ENCODE measurements around the gene CRYBB1.

The CRYBB1 gene

DNA sequence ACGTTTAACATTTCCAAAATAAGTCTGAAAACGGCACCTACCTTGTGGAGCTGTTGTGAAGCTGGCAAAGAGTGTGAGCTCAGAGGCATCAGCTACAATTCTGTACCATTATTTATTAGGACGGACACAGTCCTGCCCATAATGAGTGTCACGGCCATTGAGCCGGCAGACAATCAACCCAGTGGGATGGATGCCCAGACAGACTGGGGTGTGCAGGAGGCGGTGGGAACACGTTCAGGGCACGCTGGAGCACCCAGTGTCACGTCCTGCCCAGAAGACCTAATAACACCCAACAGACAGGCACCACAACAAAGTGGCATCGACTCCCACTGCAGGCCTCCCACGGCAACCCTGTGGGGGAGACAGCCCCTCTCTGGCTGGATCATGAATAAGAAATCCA lies 62.3 kb downstream of the CRYBB1 start:
- Histone ChIP-seq H3F3A (ENCODE audit: insufficient read depth, low read length) (peaks cover 49% of the 10 kb centered on the region), H3K9me2 (replicated peaks; ENCODE audit: insufficient read depth, low read length) (no peaks in the 10 kb centered on the region), H3K9me3 (replicated peaks; ENCODE audit: insufficient read depth, low read length) (no peaks in the 10 kb centered on the region), H3K4me3 (ENCODE audit: low read length) (no peak overlapping the region), H3K9ac (ENCODE audit: low read length) (no peak overlapping the region), H2AFZ (ENCODE audit: low read length) (no peak overlapping the region), H3K27ac (ENCODE audit: low read length) (peak overlapping the region; percentile 93; the same call in 1 of the 2 replicates), H3K27me3 (replicated peaks; ENCODE audit: insufficient read depth, low read length) (no peaks in the 10 kb centered on the region), H4K20me1 (ENCODE audit: insufficient read depth, low read length) (peaks cover 5% of the 10 kb centered on the region; the same call in 1 of the 2 replicates), H3K4me1 (ENCODE audit: low read length) (peaks cover 53% of the 10 kb centered on the region), H3K79me2 (ENCODE audit: low read length) (peaks cover 97% of the 10 kb centered on the region), H3K4me2 (ENCODE audit: low read depth, low read length) (peak overlapping the region; percentile 73; the same call in 1 of the 2 replicates), H3K36me3 (replicated peaks; ENCODE audit: insufficient read depth, low read length) (0 out of 2 replicates have a peak, but pooled peaks cover 4% of the 10 kb centered on the region)
- TF ChIP-seq, protein P1, sequence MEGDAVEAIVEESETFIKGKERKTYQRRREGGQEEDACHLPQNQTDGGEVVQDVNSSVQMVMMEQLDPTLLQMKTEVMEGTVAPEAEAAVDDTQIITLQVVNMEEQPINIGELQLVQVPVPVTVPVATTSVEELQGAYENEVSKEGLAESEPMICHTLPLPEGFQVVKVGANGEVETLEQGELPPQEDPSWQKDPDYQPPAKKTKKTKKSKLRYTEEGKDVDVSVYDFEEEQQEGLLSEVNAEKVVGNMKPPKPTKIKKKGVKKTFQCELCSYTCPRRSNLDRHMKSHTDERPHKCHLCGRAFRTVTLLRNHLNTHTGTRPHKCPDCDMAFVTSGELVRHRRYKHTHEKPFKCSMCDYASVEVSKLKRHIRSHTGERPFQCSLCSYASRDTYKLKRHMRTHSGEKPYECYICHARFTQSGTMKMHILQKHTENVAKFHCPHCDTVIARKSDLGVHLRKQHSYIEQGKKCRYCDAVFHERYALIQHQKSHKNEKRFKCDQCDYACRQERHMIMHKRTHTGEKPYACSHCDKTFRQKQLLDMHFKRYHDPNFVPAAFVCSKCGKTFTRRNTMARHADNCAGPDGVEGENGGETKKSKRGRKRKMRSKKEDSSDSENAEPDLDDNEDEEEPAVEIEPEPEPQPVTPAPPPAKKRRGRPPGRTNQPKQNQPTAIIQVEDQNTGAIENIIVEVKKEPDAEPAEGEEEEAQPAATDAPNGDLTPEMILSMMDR (IDR thresholded peaks at IDR 0.05; ENCODE audit: low read length): no peak
- TF ChIP-seq EZH2 (optimal IDR thresholded peaks at IDR 0.05; ENCODE audit: low read depth, low read length): no peak
- no peak for DNase-seq

DNA sequence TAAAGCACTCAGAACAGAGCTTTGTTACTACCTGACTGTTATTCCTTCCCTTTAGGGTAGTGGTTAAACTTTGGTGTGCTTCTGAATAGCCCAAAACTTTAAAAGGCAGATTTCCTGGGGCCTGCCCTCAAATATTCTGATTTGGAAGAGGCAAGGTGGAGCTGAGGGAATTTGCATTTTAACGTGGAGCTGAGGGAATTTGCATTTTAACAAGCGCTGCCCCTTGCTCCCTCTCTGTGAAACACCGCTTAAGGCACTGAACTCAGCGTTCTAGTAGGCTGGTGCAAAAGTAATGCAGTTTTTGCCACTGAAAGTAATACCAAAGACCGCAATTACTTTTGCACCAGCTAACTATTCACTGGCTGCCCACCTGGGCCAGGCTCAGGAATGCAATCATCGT lies 62.9 kb downstream of the CRYBB1 start:
- peak overlapping the region; percentile 73; the same call in 1 of the 2 replicates for H3K4me2 ChIP-seq (ENCODE audit: low read depth, low read length)
- TF ChIP-seq EZH2 (optimal IDR thresholded peaks at IDR 0.05; ENCODE audit: low read depth, low read length) (no peak), EZH2phosphoT487 (IDR thresholded peaks at IDR 0.05; ENCODE audit: low read length) (no peak)
- TF ChIP-seq, protein P1 (IDR thresholded peaks at IDR 0.05; ENCODE audit: low read length): no peak
- 0 out of 2 replicates have a peak, but pooled peaks cover 4% of the 10 kb centered on the region for H3K36me3 ChIP-seq (replicated peaks; ENCODE audit: insufficient read depth, low read length)
- H3K27me3 ChIP-seq (replicated peaks; ENCODE audit: insufficient read depth, low read length): no peaks in the 10 kb centered on the region
- peaks cover 5% of the 10 kb centered on the region; the same call in 1 of the 2 replicates for H4K20me1 ChIP-seq (ENCODE audit: insufficient read depth, low read length)
- no peaks in the 10 kb centered on the region for H3K9me3 ChIP-seq (replicated peaks; ENCODE audit: insufficient read depth, low read length)
- DNase-seq: peak; percentile 77
- H3K79me2 ChIP-seq (ENCODE audit: low read length): peaks cover 97% of the 10 kb centered on the region
- peak overlapping the region; percentile 93 for H3K27ac ChIP-seq (ENCODE audit: low read length)
- H3K4me3 ChIP-seq (ENCODE audit: low read length): no peak overlapping the region
- H3K9me2 ChIP-seq (replicated peaks; ENCODE audit: insufficient read depth, low read length): no peaks in the 10 kb centered on the region
- H3K4me1 ChIP-seq (ENCODE audit: low read length): peaks cover 53% of the 10 kb centered on the region
- no peak overlapping the region for H3K9ac ChIP-seq (ENCODE audit: low read length)
- no peak overlapping the region for H2AFZ ChIP-seq (ENCODE audit: low read length)
- peaks cover 49% of the 10 kb centered on the region for H3F3A ChIP-seq (ENCODE audit: insufficient read depth, low read length)

DNA sequence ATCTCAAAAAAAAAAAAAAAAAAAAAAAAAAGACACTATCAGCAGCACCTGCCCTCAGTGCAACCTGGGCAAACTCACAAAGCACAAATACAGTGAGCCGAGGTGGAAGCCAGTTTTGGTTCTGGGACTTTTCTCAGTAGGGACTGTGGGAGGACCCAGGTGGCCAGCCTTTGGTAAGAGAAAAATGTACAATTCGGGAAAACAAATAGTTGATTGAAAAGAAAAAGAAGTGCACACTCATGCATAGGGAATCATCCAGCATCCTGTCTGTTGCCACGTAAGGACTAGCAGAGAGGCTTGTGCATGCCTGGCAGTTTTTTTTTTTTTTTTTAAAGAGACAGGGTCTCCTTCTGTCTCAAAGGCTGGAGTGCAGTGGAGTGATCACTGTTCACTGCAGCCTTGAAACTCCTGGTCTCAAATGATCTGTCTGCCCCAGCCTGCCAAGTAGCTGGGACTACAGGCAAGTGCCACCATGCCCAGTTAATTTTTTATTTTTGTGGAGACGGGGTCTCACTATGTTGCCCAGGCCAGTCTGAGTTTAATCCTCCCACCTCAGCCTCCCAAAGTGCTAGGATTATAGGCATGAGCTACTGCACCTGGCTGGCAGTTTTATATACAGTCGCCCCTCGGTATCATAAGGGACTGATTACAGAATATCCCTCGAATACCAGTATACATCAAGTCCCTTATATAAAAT lies 64.6 kb downstream of the CRYBB1 start:
- Histone ChIP-seq H2AFZ (ENCODE audit: low read length) (no peak overlapping the region), H3K9me2 (replicated peaks; ENCODE audit: insufficient read depth, low read length) (no peaks in the 10 kb centered on the region), H3K4me1 (ENCODE audit: low read length) (peaks cover 53% of the 10 kb centered on the region), H4K20me1 (ENCODE audit: insufficient read depth, low read length) (no peaks in the 10 kb centered on the region; the same call in 1 of the 2 replicates), H3K79me2 (ENCODE audit: low read length) (peaks cover 95% of the 10 kb centered on the region), H3K4me2 (ENCODE audit: low read depth, low read length) (peak overlapping the region; percentile 73), H3K36me3 (replicated peaks; ENCODE audit: insufficient read depth, low read length) (no peaks in the 10 kb centered on the region), H3F3A (ENCODE audit: insufficient read depth, low read length) (peaks cover 43% of the 10 kb centered on the region), H3K4me3 (ENCODE audit: low read length) (peak overlapping the region; percentile 40), H3K9ac (ENCODE audit: low read length) (peak overlapping the region; percentile 58), H3K27me3 (replicated peaks; ENCODE audit: insufficient read depth, low read length) (no peaks in the 10 kb centered on the region), H3K9me3 (replicated peaks; ENCODE audit: insufficient read depth, low read length) (no peaks in the 10 kb centered on the region), H3K27ac (ENCODE audit: low read length) (peak overlapping the region; percentile 93)
- no peak for TF ChIP-seq EZH2 (optimal IDR thresholded peaks at IDR 0.05; ENCODE audit: low read depth, low read length)
- no peak for TF ChIP-seq EZH2phosphoT487 (IDR thresholded peaks at IDR 0.05; ENCODE audit: low read length)
- TF ChIP-seq, protein P1 (IDR thresholded peaks at IDR 0.05; ENCODE audit: low read length): no peak
- peak; percentile 84 for DNase-seq

Data from MM.1S (cell line).